PC-9 (cell line): ENCODE results near the gene ZNF865.

Experiments
- CTCF ChIP-seq: fragments of 200-600 bp; sonication (generic); conservative IDR thresholded peaks from 2 replicates; pipeline ENCODE4 v1.6.1; 2017; ENCODE audit warnings: mixed run types, antibody characterized with exemption, mild to moderate bottlenecking, moderate library complexity
- EZH2 ChIP-seq: fragments of 200-600 bp; sonication (generic); IDR thresholded peaks from 2 replicates; pipeline ENCODE4 v1.8.0; 2017; ENCODE audit warnings: antibody characterized with exemption, low read depth

DNA sequence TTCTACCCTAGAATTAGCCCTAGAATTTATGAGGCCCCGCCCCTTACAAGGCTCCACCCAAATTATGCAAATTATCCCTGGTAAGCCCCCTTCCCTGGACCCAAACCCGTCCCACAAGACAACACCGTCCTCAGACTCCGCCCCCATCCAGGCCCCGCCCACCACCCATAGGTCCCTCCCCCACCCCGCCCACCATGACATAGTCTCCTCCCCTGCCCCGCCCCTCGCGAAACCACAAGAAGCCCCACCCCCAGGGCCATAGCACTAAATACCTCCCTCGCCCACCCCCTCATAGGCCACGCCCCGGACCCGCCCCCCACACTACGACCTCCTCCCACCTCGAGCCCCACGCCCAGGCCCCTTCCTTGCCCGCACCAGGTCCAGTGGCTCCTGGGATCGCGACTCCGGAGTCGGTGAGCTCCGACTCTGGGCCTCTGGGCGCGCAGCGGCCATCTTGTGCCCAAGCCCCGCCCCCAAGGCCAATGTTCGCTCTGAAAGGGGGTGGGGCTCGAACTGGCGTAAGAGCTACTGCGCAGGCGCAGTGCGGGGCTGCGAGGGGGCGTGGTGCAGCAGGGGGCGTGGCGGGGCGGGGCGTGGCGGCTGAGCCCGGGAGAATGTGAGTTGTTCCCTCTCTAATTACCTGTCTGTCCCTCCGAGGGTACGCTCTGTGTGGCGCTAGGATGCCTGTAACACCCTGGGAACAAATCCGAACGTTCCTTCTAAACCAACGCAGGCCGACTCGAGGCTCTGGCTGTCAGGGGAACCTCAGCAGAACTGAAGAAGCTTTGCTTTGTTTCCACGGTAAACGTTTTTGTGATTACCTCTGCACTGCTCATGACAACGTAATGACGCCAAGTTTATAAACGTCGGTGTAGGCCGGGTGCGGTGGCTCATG lies 18.9 kb downstream of the ZNF865 start, which contains the start of gene ZNF784:
- TF ChIP-seq CTCF (no peak), EZH2 (no peak)
